ENCODE data around the gene DCAF10. TPM values are rescaled to one million over a fixed set of nuclear protein-coding genes. Genes with fewer than 3 reads are reported as not detected.

DCAF10 gene
- total and polyA plus RNA-seq, 2 of the 13 experiments (the other 11 are each of a cell fraction or from before 2014, with no cell fraction given) = 9.2 to 20.3 TPM

- Histone ChIP-seq H3K79me2 (ENCODE audit: insufficient read depth, low read length) (no peaks in the 10 kb centered on the region), H3K9me3 (ENCODE audit: low read length) (no peaks in the 10 kb centered on the region), H4K20me1 (ENCODE audit: insufficient read depth, low read length) (no peaks in the 10 kb centered on the region), H3K4me3 (replicated peaks in 1 of 3; ENCODE audit: insufficient read depth in 1 of 3, low read depth in 2 of 3, low read length in 3 of 3) (no peak overlapping the region), H3K27ac (ENCODE audit: extremely low read length, insufficient read depth, low read length) (no peak overlapping the region), H2AFZ (ENCODE audit: low read length) (no peak overlapping the region), H3K4me1 (ENCODE audit: insufficient read depth, low read length) (no peaks in the 10 kb centered on the region), H3K9ac (ENCODE audit: insufficient read depth, low read depth, low read length) (no peak overlapping the region), H3K27me3 (ENCODE audit: control insufficient read depth in 1 of 2, insufficient read depth in 2 of 2, low read length in 2 of 2) (no peaks in the 10 kb centered on the region), H3K4me2 (ENCODE audit: low read depth, low read length) (no peak overlapping the region), H3K36me3 (replicated peaks in 1 of 2; ENCODE audit: control insufficient read depth in 1 of 2, insufficient read depth in 2 of 2, low read length in 2 of 2) (peaks cover 2 to 11% of the 10 kb centered on the region in 2 experiments; a peak in 2 of 5 replicates)
- FAIRE-seq (no peak), DNase-seq (ENCODE audit: low spot score) (no peak), ATAC-seq (no peak)
- ChIA-PET POLR2A (no interaction called here), CTCF (ENCODE audit: low intra/inter-chr PET ratio, low total read pairs) (no interaction called here)
- intact Hi-C loops (cut with micrococcal nuclease; ENCODE audit: unreplicated experiment) = no loop called here
- no TSS peak for BruUV-seq (replicated peaks)
- in situ Hi-C loops (cut with HindIII; ENCODE audit: extremely low pct_ligation_motif_present, low pct_unique_long_range_greater_than_20kb) = loop anchor here (5.0 kb wide), 1 partner anchor 47 kb away; no protein-coding TSS in a partner anchor
- 91% methylated on average over 3 of the region's 3 CpGs for WGBS (ENCODE audit: low lambda C conversion rate)
- TF ChIP-seq AGO1 (IDR thresholded peaks at IDR 0.05; ENCODE audit: low read depth, low read length, poor library complexity, severe bottlenecking) (no peak), ZNF318 (CRISPR knock-in tag; IDR thresholded peaks at IDR 0.05) (no peak), ZNF335 (CRISPR knock-in tag; IDR thresholded peaks at IDR 0.05) (no peak), MXI1 (IDR thresholded peaks at IDR 0.05; ENCODE audit: borderline replicate concordance, low read depth, low read length) (no peak), ZNF724P (CRISPR knock-in tag; IDR thresholded peaks at IDR 0.05; ENCODE audit: borderline replicate concordance) (no peak), ZNF138 (CRISPR knock-in tag; IDR thresholded peaks at IDR 0.05; ENCODE audit: low read depth) (no peak), NAIF1 (CRISPR knock-in tag; IDR thresholded peaks at IDR 0.05; ENCODE audit: borderline replicate concordance) (no peak), ZNF816 (CRISPR knock-in tag; IDR thresholded peaks at IDR 0.05; ENCODE audit: borderline replicate concordance) (no peak), PPARG (CRISPR knock-in tag; conservative IDR thresholded peaks at IDR 0.05) (no peak), ZBTB2 (CRISPR knock-in tag; IDR thresholded peaks at IDR 0.05; ENCODE audit: low read depth) (no peak), ETV5 (CRISPR knock-in tag; IDR thresholded peaks at IDR 0.05; ENCODE audit: borderline replicate concordance) (no peak), GPN1 (CRISPR knock-in tag; IDR thresholded peaks at IDR 0.05; ENCODE audit: borderline replicate concordance) (no peak), ZNF841 (CRISPR knock-in tag; IDR thresholded peaks at IDR 0.05; ENCODE audit: borderline replicate concordance) (no peak), TMF1 (CRISPR knock-in tag; IDR thresholded peaks at IDR 0.05; ENCODE audit: low read depth) (no peak)
Observed at GRCh38 chr9:37839496-37840461, 39.2 kb downstream of the DCAF10 start.

All from HepG2 (cell line).